Thoracic aorta (tissue), 2 donors: ENCODE results near the gene MED13L. TPM values are rescaled to one million over a fixed set of nuclear protein-coding genes. Genes with fewer than 3 reads are reported as not detected.

ENCODE experiments used
- ATAC-seq: fragments of 150-250 bp; one replicate; pipeline ENCODE4 v1.8.0; 2017; ENCODE audit warnings: low read depth; ENCODE audit not compliant: insufficient number of reproducible peaks, low FRiP score
- DNase-seq: peaks from one replicate; pipeline ENCODE4 v3.0.0-alpha.2; 2020; ENCODE audit warnings: low spot score
- H3K27ac ChIP-seq, 2 donors: fragments of 200-600 bp; sonication (generic); 1 replicate in 1 of 2; 2 replicates in 1 of 2; pipeline ENCODE4 v1.5.1; 2016; ENCODE audit warnings: mild to moderate bottlenecking in 2 of 2, moderate library complexity in 2 of 2
- H3K27me3 ChIP-seq: fragments of 200-600 bp; sonication (generic); replicated peaks from 2 replicates; pipeline ENCODE4 v1.6.0; 2016; ENCODE audit warnings: mild to moderate bottlenecking; ENCODE audit not compliant: insufficient read depth
- H3K36me3 ChIP-seq: fragments of 200-600 bp; sonication (generic); one replicate; pipeline ENCODE4 v1.5.1; 2016
- H3K4me1 ChIP-seq, 2 donors: fragments of 200-600 bp; sonication (generic); 1 replicate in 1 of 2; 2 replicates in 1 of 2; pipeline versions ENCODE4 v1.5.1 to v1.6.0; 2016; ENCODE audit warnings: low read depth in 2 of 2, mild to moderate bottlenecking in 1 of 2; ENCODE audit not compliant: control insufficient read depth in 1 of 2
- H3K4me3 ChIP-seq: fragments of 200-600 bp; sonication (generic); 2 replicates; pipeline ENCODE4 v1.5.1; 2016; ENCODE audit warnings: mild to moderate bottlenecking
- H3K9me3 ChIP-seq: fragments of 200-600 bp; sonication (generic); 2 replicates; pipeline ENCODE4 v1.5.1; 2016
- CTCF ChIP-seq: fragments of 200-600 bp; sonication (generic); IDR thresholded peaks from one replicate; pipeline ENCODE4 v1.5.1; 2019; ENCODE audit warnings: antibody characterized with exemption
- total RNA-seq, 2 donors: library from RNA; depleted of rRNA; stranded (reverse); fragments of >200 nt; gene quantifications; one replicate each; pipeline versions ENCODE4 v1.1.0 to v1.2.3, GENCODE V29; 2016

Gene MED13L
- total RNA-seq, 2 donors from 2014 or later, result 186 to 221 TPM

DNA sequence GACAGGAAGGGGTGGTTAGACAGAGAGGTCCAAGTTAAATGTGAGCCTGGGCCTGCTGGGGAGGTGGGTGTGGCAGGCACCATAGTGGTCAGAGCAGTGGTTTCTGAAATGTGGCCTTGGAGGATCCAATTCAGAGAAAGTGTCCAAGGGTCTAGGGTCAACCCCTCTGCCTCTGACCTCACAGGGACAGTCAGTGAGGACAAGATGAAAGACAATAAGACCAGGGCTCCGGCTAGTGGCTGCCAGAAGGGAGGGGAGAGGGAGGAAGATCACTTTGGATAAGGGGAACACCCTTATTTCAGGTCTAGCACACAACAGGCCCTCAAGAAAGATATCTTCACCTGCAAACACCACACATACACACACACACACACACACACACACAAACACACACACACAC, 335.1 kb downstream of the MED13L start:
- H3K36me3 ChIP-seq, result no peaks in the 10 kb centered on the region
- no peak for TF ChIP-seq CTCF

DNA sequence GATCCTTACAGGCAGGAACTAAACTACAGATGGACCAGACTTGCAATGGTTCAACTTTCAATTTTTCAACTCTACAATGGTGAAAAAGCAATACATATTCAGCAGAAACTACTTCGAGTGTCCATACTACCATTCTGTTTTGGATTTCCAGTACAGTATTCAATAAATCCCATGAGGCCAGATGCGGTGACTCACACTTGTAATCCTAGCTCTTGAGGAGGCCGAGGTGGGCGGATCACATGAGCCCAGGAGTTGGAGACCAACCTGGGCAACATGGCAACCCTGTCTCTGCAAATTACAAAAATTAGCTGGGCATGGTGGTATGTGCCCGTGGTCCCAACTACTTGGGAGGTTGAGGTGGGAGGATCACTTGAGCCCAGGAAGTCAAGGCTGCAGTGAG, 336.1 kb downstream of the MED13L start:
- Histone ChIP-seq H3K27me3 (no peaks in the 10 kb centered on the region), H3K36me3 (no peaks in the 10 kb centered on the region), H3K4me1 (no peaks in the 10 kb centered on the region), H3K27ac (no peak overlapping the region), H3K4me3 (no peak overlapping the region), H3K9me3 (peaks cover 7% of the 10 kb centered on the region)
- no peak for TF ChIP-seq CTCF
- ATAC-seq (no peak), DNase-seq (no peak)

More for the DNA sequence above, 335.1 kb downstream of the MED13L start:
- Histone ChIP-seq H3K4me1 (no peaks in the 10 kb centered on the region), H3K4me3 (no peak overlapping the region), H3K9me3 (peaks cover 7% of the 10 kb centered on the region), H3K27me3 (no peaks in the 10 kb centered on the region), H3K27ac (no peak overlapping the region)
- ATAC-seq, result no peak
- no peak for DNase-seq

DNA sequence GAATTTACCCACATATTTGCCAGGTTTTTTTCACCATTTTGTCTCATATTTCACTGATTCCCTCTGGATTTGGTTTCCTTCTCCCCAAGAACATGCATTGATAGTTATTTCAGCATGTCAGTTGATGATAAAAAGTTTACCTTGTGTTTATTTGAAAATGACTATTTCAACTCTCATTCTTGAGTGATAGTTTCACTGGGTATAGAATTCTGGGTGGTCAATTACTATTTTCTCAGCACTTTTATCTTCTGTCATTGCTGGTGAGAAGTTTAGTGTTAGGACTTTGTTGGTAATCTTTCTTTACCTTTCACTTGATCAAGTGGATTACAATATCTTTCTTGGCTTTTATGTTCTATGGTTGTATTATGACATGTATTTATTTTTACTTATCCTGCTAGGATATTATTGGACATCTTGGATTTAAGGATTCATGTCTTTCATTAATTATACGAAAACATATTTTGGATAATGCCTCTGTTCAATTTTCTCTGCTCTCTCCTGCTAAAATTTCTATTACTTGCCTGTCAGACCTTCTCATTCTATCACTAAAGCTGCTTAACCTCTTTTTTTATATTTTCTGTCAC, 338.6 kb downstream of the MED13L start:
- Histone ChIP-seq H3K27ac (no peak overlapping the region), H3K27me3 (no peaks in the 10 kb centered on the region), H3K4me3 (no peak overlapping the region), H3K4me1 (no peaks in the 10 kb centered on the region), H3K9me3 (peaks cover 7% of the 10 kb centered on the region), H3K36me3 (no peaks in the 10 kb centered on the region)
- TF ChIP-seq CTCF, result no peak
- ATAC-seq (no peak), DNase-seq (no peak)

- Histone ChIP-seq H3K27ac (no peak overlapping the region), H3K36me3 (no peaks in the 10 kb centered on the region), H3K4me1 (no peaks in the 10 kb centered on the region), H3K9me3 (peaks cover 7% of the 10 kb centered on the region), H3K4me3 (no peak overlapping the region), H3K27me3 (no peaks in the 10 kb centered on the region)
- ATAC-seq, result no peak
- TF ChIP-seq CTCF, result no peak
- DNase-seq, result no peak
Measured at GRCh38 chr12:115936997-115937916, 340.2 kb downstream of the MED13L start.

DNA sequence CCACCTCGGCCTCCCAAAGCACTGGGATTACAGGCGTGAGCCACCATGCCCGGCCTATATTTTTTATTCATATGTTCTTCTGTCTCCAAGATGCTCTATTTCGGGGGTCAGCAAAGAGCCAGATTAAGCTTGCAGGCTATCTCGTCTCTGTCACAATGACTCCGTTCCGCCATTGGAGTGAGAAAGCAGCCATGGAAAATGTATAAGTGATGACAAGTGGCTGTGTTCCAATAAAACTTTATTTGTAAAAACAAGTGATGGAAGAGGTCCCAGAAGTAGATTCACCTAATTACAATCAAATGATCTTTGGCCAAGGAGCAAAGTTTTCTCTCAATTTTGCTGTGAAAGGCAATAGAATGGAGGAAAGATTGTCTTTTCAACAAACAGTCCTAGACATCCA, 342.6 kb downstream of the MED13L start:
- Histone ChIP-seq H3K27ac (no peak overlapping the region), H3K9me3 (peaks cover 7% of the 10 kb centered on the region), H3K27me3 (no peaks in the 10 kb centered on the region), H3K4me1 (no peaks in the 10 kb centered on the region), H3K4me3 (no peak overlapping the region), H3K36me3 (no peaks in the 10 kb centered on the region)
- ATAC-seq, result no peak
- TF ChIP-seq CTCF, result no peak
- DNase-seq, result no peak
